GM21619 (cell line): ENCODE measurements around the gene IFITM5.
"Not testable (repeated sequence)": the region's sequence is repeated elsewhere in the genome, so short reads cannot be mapped to it uniquely, and the experiment has no call there.

Source experiments
- ATAC-seq: cut with Tn5 transposase; IDR thresholded peaks from one replicate; pipeline ENCODE4 v1.9.1; 2021; ENCODE audit not compliant: unreplicated experiment

Gene IFITM5

GRCh38 chr11:313304-313786, 14.0 kb upstream of the IFITM5 start:
- no peak for ATAC-seq

- no peak for ATAC-seq
Observed at GRCh38 chr11:312092-312816, 12.9 kb upstream of the IFITM5 start.

- not testable (repeated sequence) for ATAC-seq
Observed at GRCh38 chr11:311013-311748, 11.9 kb upstream of the IFITM5 start.

- ATAC-seq: not testable (repeated sequence)
Observed at GRCh38 chr11:309979-310572, 10.8 kb upstream of the IFITM5 start.

- not testable (repeated sequence) for ATAC-seq
Observed at GRCh38 chr11:308740-309665, 9.7 kb upstream of the IFITM5 start.

GRCh38 chr11:307766-308708, 8.7 kb upstream of the IFITM5 start, which contains the start of gene IFITM2:
IFITM2 (plus strand) TSS chr11:307816; CDS start chr11:308193, 377 bp downstream.
- ATAC-seq: not testable (repeated sequence)

GRCh38 chr11:306645-307371, 7.5 kb upstream of the IFITM5 start:
- ATAC-seq: no peak

GRCh38 chr11:305844-306211, 6.5 kb upstream of the IFITM5 start:
- no peak for ATAC-seq

GRCh38 chr11:304915-305843, 5.9 kb upstream of the IFITM5 start:
- no peak for ATAC-seq

- ATAC-seq: no peak
Observed at GRCh38 chr11:304061-304506, 4.8 kb upstream of the IFITM5 start.

- no peak for ATAC-seq
Observed at GRCh38 chr11:303363-303762, 4.0 kb upstream of the IFITM5 start.

GRCh38 chr11:299951-300735, 817 bp upstream of the IFITM5 start:
- ATAC-seq: no peak

- ATAC-seq: no peak
Observed at GRCh38 chr11:298406-299065, 790 bp downstream of the IFITM5 start.

- no peak for ATAC-seq
Observed at GRCh38 chr11:297586-298405, 1.5 kb downstream of the IFITM5 start.

- no peak for ATAC-seq
Observed at GRCh38 chr11:297051-297585, 2.2 kb downstream of the IFITM5 start.
